Measurements from ENCODE around the gene FCRL6. TPM values are rescaled to one million over a fixed set of nuclear protein-coding genes. Genes with fewer than 3 reads are reported as not detected.

Gene FCRL6
- total and polyA plus RNA-seq, 2 donors (not counting 3 experiments of a cell fraction or from before 2014, with no cell fraction given) = 0.06 TPM; not detected in 1

DNA sequence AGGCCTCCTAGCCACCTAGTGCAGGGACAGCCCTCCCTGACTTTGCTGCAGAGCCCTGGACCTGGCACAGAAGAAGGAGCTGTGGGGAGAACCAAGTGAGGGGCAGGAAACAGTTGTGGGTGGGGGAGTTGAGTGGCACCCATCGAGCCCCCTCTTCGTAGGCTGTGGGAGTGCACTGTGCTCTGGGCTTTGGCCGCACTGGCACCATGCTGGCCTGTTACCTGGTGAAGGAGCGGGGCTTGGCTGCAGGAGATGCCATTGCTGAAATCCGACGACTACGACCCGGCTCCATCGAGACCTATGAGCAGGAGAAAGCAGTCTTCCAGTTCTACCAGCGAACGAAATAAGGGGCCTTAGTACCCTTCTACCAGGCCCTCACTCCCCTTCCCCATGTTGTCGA lies 20.2 kb upstream of the FCRL6 start:
- Histone ChIP-seq H2AFZ (ENCODE audit: low read depth, low read length) (no peak overlapping the region), H3K36me3 (ENCODE audit: control insufficient read depth in 2 of 2, extremely low read depth in 1 of 2, insufficient read depth in 2 of 2, low read length in 2 of 2) (peaks cover 0 to 4% of the 10 kb centered on the region in 2 experiments), H3K9me1 (replicated peaks; ENCODE audit: control insufficient read depth, extremely low read depth, insufficient read depth, low read length) (no peaks in the 10 kb centered on the region), H3K27me3 (ENCODE audit: control insufficient read depth in 2 of 2, insufficient read depth in 2 of 2, low read length in 2 of 2) (no peaks in the 10 kb centered on the region), H3K4me2 (ENCODE audit: insufficient read depth, low read length) (peak overlapping the region; percentile 80), H3K79me2 (ENCODE audit: control insufficient read depth, insufficient read depth, low read length) (peaks cover 11% of the 10 kb centered on the region), H4K20me1 (replicated peaks; ENCODE audit: control insufficient read depth, extremely low read depth, insufficient read depth, low read length) (no peaks in the 10 kb centered on the region), H3K9me3 (replicated peaks; ENCODE audit: control insufficient read depth, insufficient read depth, low read length) (no peaks in the 10 kb centered on the region), H3K27ac (ENCODE audit: insufficient read depth, low read depth, low read length) (no peak overlapping the region), H3K9ac (replicated peaks; ENCODE audit: extremely low read depth, insufficient read depth, low read length) (peak overlapping the region; percentile 75), H3K4me3 (replicated peaks in 1 of 3; ENCODE audit: insufficient read depth in 1 of 3, low read depth in 1 of 3, low read length in 3 of 3) (peak overlapping the region in 2 of 3 experiments; percentile 62 to 80), H3K4me1 (ENCODE audit: control insufficient read depth, extremely low read depth, insufficient read depth, low read length) (peaks cover 52% of the 10 kb centered on the region)
- CTCF ChIA-PET = interaction anchor here (0.9 to 3.7 kb wide), 8 partner anchors 8 to 620 kb away, joined by 3 to 66 read pairs (median 13); no protein-coding TSS in a partner anchor
- FAIRE-seq (no peak), DNase-seq (ENCODE audit: low read depth, low spot score) (no peak)
- intact Hi-C loops (cut with micrococcal nuclease) = loop anchor here (2.0 kb wide), 2 partner anchors 225 to 373 kb away; no protein-coding TSS in a partner anchor
- BruUV-seq (replicated peaks) = no TSS peak
- TF ChIP-seq, protein P1, sequence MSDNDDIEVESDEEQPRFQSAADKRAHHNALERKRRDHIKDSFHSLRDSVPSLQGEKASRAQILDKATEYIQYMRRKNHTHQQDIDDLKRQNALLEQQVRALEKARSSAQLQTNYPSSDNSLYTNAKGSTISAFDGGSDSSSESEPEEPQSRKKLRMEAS (IDR thresholded peaks at IDR 0.05; ENCODE audit: insufficient read depth, insufficient read length) = no peak
- TF ChIP-seq MYC (IDR thresholded peaks at IDR 0.05; ENCODE audit: low read depth, low read length) = no peak
- TF ChIP-seq GATA2 (IDR thresholded peaks at IDR 0.05; ENCODE audit: insufficient read depth, insufficient read length, low read depth, low read length) = no peak
- TF ChIP-seq POLR2AphosphoS5 (IDR thresholded peaks at IDR 0.05; ENCODE audit: insufficient read depth, low read depth, low read length) = no peak
- TF ChIP-seq, protein P2, sequence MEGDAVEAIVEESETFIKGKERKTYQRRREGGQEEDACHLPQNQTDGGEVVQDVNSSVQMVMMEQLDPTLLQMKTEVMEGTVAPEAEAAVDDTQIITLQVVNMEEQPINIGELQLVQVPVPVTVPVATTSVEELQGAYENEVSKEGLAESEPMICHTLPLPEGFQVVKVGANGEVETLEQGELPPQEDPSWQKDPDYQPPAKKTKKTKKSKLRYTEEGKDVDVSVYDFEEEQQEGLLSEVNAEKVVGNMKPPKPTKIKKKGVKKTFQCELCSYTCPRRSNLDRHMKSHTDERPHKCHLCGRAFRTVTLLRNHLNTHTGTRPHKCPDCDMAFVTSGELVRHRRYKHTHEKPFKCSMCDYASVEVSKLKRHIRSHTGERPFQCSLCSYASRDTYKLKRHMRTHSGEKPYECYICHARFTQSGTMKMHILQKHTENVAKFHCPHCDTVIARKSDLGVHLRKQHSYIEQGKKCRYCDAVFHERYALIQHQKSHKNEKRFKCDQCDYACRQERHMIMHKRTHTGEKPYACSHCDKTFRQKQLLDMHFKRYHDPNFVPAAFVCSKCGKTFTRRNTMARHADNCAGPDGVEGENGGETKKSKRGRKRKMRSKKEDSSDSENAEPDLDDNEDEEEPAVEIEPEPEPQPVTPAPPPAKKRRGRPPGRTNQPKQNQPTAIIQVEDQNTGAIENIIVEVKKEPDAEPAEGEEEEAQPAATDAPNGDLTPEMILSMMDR (IDR thresholded peaks at IDR 0.05; ENCODE audit: extremely low read depth in 1 of 2, insufficient read depth in 1 of 2, low read depth in 1 of 2, low read length in 2 of 2) = no peak
- TF ChIP-seq FOS (IDR thresholded peaks at IDR 0.05; ENCODE audit: borderline replicate concordance, insufficient read depth, low read length) = no peak
- TF ChIP-seq POLR2A (IDR thresholded peaks at IDR 0.05; ENCODE audit: low read depth, low read length) = no peak
- TF ChIP-seq JUN (IDR thresholded peaks at IDR 0.05; ENCODE audit: borderline replicate concordance, insufficient read depth, insufficient read length, low read depth) = no peak
- no peak for TF ChIP-seq EZH2 (IDR thresholded peaks at IDR 0.05; ENCODE audit: borderline replicate concordance, low read depth, low read length, severe bottlenecking)
- dilution Hi-C loops (cut with MboI; ENCODE audit: extremely low pct_ligation_motif_present, low sequenced_read_pairs) = loop anchor here (25.0 kb wide), 1 partner anchor 295 kb away; no protein-coding TSS in a partner anchor
- POLR2A ChIA-PET = no interaction called here
